Heart left ventricle (tissue), 16 donors: ENCODE measurements around the gene IPO4. TPM values are rescaled to one million over a fixed set of nuclear protein-coding genes. Genes with fewer than 3 reads are reported as not detected.

Experiments used
- ATAC-seq, 4 donors: fragments of 200-7000 bp; cut with Tn5 transposase; one replicate each; pipeline ENCODE4 v1.9.1; 2020 to 2022; ENCODE audit warnings: moderate library complexity in 4 of 4, mild to moderate bottlenecking in 3 of 4, moderate number of reproducible peaks in 1 of 4
- DNase-seq, 5 donors: peaks; one replicate each; pipeline ENCODE4 v3.0.0-alpha.2; 2020
- H3K27ac ChIP-seq, 12 donors: fragments of 200-600 bp; sonication (generic) in 4 of 12; one replicate each; pipeline versions ENCODE4 v1.5.0 to v1.8.0; 2016 to 2022; ENCODE audit warnings: mild to moderate bottlenecking in 2 of 12
- H3K27me3 ChIP-seq, 9 donors: fragments of 200-600 bp; sonication (generic) in 2 of 9; one replicate each; pipeline versions ENCODE4 v1.5.1 to v1.8.0; 2016 to 2022; ENCODE audit warnings: mild to moderate bottlenecking in 3 of 9
- H3K36me3 ChIP-seq, 9 donors: fragments of 200-600 bp; sonication (generic) in 2 of 9; one replicate each; pipeline versions ENCODE4 v1.5.0 to v1.8.0; 2018 to 2022; ENCODE audit warnings: mild to moderate bottlenecking in 2 of 9
- H3K4me1 ChIP-seq, 12 donors: fragments of 200-600 bp; sonication (generic) in 4 of 12; one replicate each; pipeline versions ENCODE4 v1.5.0 to v1.8.0; 2016 to 2022; ENCODE audit warnings: mild to moderate bottlenecking in 3 of 12
- H3K4me3 ChIP-seq, 12 donors: fragments of 200-600 bp; sonication (generic) in 4 of 12; one replicate each; pipeline versions ENCODE4 v1.5.0 to v1.8.0; 2017 to 2022; ENCODE audit warnings: mild to moderate bottlenecking in 9 of 12, moderate library complexity in 4 of 12
- H3K9me3 ChIP-seq, 12 donors: fragments of 200-600 bp; sonication (generic) in 4 of 12; one replicate each; pipeline versions ENCODE4 v1.5.0 to v1.8.0; 2016 to 2022; ENCODE audit warnings: mild to moderate bottlenecking in 1 of 12
- POLR2A ChIP-seq, 2 donors: fragments of 450-650 bp; IDR thresholded peaks; one replicate each; pipeline ENCODE4 v1.6.1; 2017; ENCODE audit warnings: antibody characterized with exemption in 2 of 2, mild to moderate bottlenecking in 2 of 2, moderate library complexity in 2 of 2
- WGBS, 4 donors: extraction: QIAGEN DNeasy Blood & Tissue Kit in 2 of 4; methylation state at CpG; one replicate each; pipeline versions ENCODE4 v1.1.5 to v1.1.7; 2013 to 2018; 5-methylcytosine and 5-hydroxymethylcytosine counted together
- intact Hi-C, 10 donors: fragments of 100-400 bp; cut with DNase I; formaldehyde crosslinking; loops; one replicate each; pipeline versions ENCODE4 v1.11.1 to v1.14.2; 2022
- polyA plus RNA-seq, 2 donors: library from polyadenylated mRNA; stranded (reverse); fragments of 200-250 nt; gene quantifications; one replicate each; pipeline ENCODE4 v1.2.3, GENCODE V29; 2013
- total RNA-seq, 9 donors: library from RNA; depleted of rRNA in 2 of 9; stranded (reverse); fragments of >200 nt in 2 of 9; fragmentation: NEBNext Ultra II Directional in 3 of 9; extraction: Animal tissue kit (Norgen Biotek cat#: 25700) in 3 of 9; gene quantifications; one replicate each; pipeline versions ENCODE4 v1.1.0 to v1.2.4, GENCODE V29; 2016 to 2023
- TF ChIP-seq, protein P1 (sequence below), 12 donors: fragments of 200-600 bp; sonication (generic) in 4 of 12; IDR thresholded peaks; one replicate each; pipeline versions ENCODE4 v1.5.0 to v1.8.0; 2018 to 2022; ENCODE audit warnings: antibody characterized with exemption in 12 of 12, mild to moderate bottlenecking in 5 of 12
- donor health status: ischemic (EF 13 %, LVEDD 7.1; RV severe dilation, severe dysfunction).
- donor health status: healthy with polysubstance abuse.
- donor health status: DM: no; HTN: yes; CAD: no.
- donor health status: DM: no; HTN: no; CAD: no.
- donor health status: ischemic (EF 25% LVEDD 6.9; RV normal size, moderate dysfunction).
- donor health status: ischemic (EF 25% LVEDD 5.7; RV mildly dilated, moderate dysfunction).
- donor health status: healthy.
- donor health status: DM: yes; HTN: yes; CAD: no.
- donor health status: ischemic (EF 35%, LVEDD 5.7; RV mildly dilated, moderate dysfunction).
- donor health status: nonischemic (EF 11% LVEDD 7.7; RV severe dilation, severe dysfunction).
- donor health status: DM: yes; HTN: yes; CAD: no.
- donor health status: PGD.
- donor health status: ischemic (EF 29% LVEDD 5.4; RV normal size, mild dysfunction).
- donor health status: nonischemic (EF 23%, LVEDD 6.1; RV moderate dilation, normal function).

Gene IPO4
- total and polyA plus RNA-seq, 11 donors: 1.8 to 40.0 (median 17.2) TPM

GRCh38 chr14:24236689-24237462, 48.3 kb upstream of the IPO4 start:
- TF ChIP-seq POLR2A (IDR thresholded peaks at IDR 0.05): no peak
- TF ChIP-seq, protein P1, sequence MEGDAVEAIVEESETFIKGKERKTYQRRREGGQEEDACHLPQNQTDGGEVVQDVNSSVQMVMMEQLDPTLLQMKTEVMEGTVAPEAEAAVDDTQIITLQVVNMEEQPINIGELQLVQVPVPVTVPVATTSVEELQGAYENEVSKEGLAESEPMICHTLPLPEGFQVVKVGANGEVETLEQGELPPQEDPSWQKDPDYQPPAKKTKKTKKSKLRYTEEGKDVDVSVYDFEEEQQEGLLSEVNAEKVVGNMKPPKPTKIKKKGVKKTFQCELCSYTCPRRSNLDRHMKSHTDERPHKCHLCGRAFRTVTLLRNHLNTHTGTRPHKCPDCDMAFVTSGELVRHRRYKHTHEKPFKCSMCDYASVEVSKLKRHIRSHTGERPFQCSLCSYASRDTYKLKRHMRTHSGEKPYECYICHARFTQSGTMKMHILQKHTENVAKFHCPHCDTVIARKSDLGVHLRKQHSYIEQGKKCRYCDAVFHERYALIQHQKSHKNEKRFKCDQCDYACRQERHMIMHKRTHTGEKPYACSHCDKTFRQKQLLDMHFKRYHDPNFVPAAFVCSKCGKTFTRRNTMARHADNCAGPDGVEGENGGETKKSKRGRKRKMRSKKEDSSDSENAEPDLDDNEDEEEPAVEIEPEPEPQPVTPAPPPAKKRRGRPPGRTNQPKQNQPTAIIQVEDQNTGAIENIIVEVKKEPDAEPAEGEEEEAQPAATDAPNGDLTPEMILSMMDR (IDR thresholded peaks at IDR 0.05): no peak
- Histone ChIP-seq H3K9me3 (no peaks in the 10 kb centered on the region), H3K27me3 (no peaks in the 10 kb centered on the region), H3K4me3 (no peak overlapping the region), H3K4me1 (peaks cover 20 to 74% (median 54%) of the 10 kb centered on the region in 12 donors), H3K36me3 (peaks cover 0 to 78% (median 74%) of the 10 kb centered on the region in 9 donors), H3K27ac (no peak overlapping the region)
- 94 to 99% (median 97%) methylated on average over 6 of the region's 6 CpGs for WGBS, 4 donors
- no peak for DNase-seq
- intact Hi-C loops: no loop called here
- no peak for ATAC-seq

DNA sequence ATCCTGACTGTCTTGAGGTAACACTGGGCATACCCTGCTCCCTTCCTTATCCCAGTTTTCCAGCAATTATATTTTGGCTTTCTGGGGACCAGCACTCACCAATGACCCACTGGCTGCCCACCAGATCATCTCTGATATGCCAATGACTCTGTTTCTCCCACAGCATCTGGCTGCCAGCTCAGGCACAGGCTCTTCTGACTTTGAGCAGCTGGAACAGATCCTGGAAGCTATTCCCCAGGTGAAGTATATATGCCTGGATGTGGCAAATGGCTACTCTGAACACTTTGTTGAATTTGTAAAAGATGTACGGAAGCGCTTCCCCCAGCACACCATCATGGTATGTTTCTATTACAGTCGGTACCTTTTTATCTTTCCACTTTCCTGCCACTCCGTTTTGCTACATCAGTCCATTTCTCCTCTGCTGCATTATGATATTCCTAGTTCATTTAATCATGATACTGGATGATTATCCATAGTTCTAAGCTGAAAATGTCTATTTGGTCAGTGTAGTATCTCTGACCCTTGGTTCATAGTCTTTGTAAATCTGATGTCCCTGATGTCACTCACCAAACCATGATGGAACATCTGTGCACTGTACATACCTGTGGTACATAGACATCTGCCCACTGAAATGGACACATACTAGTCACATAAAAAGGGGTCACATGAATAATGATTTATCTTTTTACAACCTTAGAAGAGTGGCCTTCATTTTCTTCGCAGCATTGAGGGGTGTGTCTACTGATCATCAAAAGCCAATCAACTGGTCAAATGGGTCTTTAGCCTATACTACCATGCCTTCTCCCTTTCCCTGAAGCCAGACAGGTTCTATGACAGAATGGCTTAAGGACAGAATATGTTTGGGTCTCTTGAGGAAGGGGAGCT, 47.4 kb upstream of the IPO4 start:
- H3K27me3 ChIP-seq: no peaks in the 10 kb centered on the region
- WGBS, 4 donors: 88 to 95% (median 92%) methylated on average over 5 of the region's 5 CpGs
- no peak overlapping the region for H3K4me3 ChIP-seq
- no peaks in the 10 kb centered on the region for H3K9me3 ChIP-seq
- ATAC-seq (no peak), DNase-seq (no peak)
- intact Hi-C loops: no loop called here
- TF ChIP-seq, protein P1 (IDR thresholded peaks at IDR 0.05): no peak
- no peak for TF ChIP-seq POLR2A (IDR thresholded peaks at IDR 0.05)
- H3K4me1 ChIP-seq: peaks cover 18 to 71% (median 52%) of the 10 kb centered on the region in 12 donors
- H3K36me3 ChIP-seq: peaks cover 0 to 73% (median 70%) of the 10 kb centered on the region in 9 donors
- peak overlapping the region in 1 of 12 donors; percentile 6 for H3K27ac ChIP-seq

GRCh38 chr14:24234095-24235005, 45.7 kb upstream of the IPO4 start:
- peaks cover 0 to 56% (median 53%) of the 10 kb centered on the region in 9 donors for H3K36me3 ChIP-seq
- ATAC-seq: no peak
- intact Hi-C loops: loop anchor here in 2 of 10 donors (5.0 kb wide), 2 partner anchors 92 to 203 kb away; partner anchors contain the start of gene EMC9 (in 1 of the 2)

More at GRCh38 chr14:24234095-24235005, 45.7 kb upstream of the IPO4 start:
- peak overlapping the region in 2 of 12 donors; percentile 95 to 98 for H3K27ac ChIP-seq
- H3K4me1 ChIP-seq: peaks cover 4 to 61% (median 39%) of the 10 kb centered on the region in 12 donors
- H3K9me3 ChIP-seq: no peaks in the 10 kb centered on the region
- WGBS, 4 donors: 86 to 93% (median 91%) methylated on average over 3 of the region's 3 CpGs
- TF ChIP-seq, protein P1 (IDR thresholded peaks at IDR 0.05): no peak
- no peak for TF ChIP-seq POLR2A (IDR thresholded peaks at IDR 0.05)
- no peaks in the 10 kb centered on the region for H3K27me3 ChIP-seq
- H3K4me3 ChIP-seq: peak overlapping the region in 4 of 12 donors; percentile 70 to 99 (median 86)
- DNase-seq: no peak
